ENCODE data around the gene ZNF268.

GRCh38 chr12:133201888-133202287 is 20.6 kb downstream of the ZNF268 start:
- no peak for TF ChIP-seq POLR2A (IDR thresholded peaks at IDR 0.05; ENCODE audit: borderline replicate concordance, extremely low read depth, insufficient read depth, insufficient read length)
- TF ChIP-seq CTCF (IDR thresholded peaks at IDR 0.05 in 2 of 3, conservative IDR thresholded peaks at IDR 0.05 in 1 of 3; ENCODE audit: borderline replicate concordance in 1 of 3, insufficient read depth in 1 of 3, low read depth in 2 of 3, low read length in 2 of 3), result no peak
- TF ChIP-seq, protein P1, sequence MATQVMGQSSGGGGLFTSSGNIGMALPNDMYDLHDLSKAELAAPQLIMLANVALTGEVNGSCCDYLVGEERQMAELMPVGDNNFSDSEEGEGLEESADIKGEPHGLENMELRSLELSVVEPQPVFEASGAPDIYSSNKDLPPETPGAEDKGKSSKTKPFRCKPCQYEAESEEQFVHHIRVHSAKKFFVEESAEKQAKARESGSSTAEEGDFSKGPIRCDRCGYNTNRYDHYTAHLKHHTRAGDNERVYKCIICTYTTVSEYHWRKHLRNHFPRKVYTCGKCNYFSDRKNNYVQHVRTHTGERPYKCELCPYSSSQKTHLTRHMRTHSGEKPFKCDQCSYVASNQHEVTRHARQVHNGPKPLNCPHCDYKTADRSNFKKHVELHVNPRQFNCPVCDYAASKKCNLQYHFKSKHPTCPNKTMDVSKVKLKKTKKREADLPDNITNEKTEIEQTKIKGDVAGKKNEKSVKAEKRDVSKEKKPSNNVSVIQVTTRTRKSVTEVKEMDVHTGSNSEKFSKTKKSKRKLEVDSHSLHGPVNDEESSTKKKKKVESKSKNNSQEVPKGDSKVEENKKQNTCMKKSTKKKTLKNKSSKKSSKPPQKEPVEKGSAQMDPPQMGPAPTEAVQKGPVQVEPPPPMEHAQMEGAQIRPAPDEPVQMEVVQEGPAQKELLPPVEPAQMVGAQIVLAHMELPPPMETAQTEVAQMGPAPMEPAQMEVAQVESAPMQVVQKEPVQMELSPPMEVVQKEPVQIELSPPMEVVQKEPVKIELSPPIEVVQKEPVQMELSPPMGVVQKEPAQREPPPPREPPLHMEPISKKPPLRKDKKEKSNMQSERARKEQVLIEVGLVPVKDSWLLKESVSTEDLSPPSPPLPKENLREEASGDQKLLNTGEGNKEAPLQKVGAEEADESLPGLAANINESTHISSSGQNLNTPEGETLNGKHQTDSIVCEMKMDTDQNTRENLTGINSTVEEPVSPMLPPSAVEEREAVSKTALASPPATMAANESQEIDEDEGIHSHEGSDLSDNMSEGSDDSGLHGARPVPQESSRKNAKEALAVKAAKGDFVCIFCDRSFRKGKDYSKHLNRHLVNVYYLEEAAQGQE (IDR thresholded peaks at IDR 0.05; ENCODE audit: low read depth), result no peak
- no peak for TF ChIP-seq RAD21 (IDR thresholded peaks at IDR 0.05; ENCODE audit: low read depth)
- no peak for TF ChIP-seq TCF7L2 (IDR thresholded peaks at IDR 0.05; ENCODE audit: borderline replicate concordance, extremely low read depth, insufficient read depth, insufficient read length)
- TF ChIP-seq YY1 (IDR thresholded peaks at IDR 0.05; ENCODE audit: extremely low read depth, insufficient replicate concordance, low read depth, low read length), result no peak
- TF ChIP-seq SP1 (IDR thresholded peaks at IDR 0.05; ENCODE audit: low read depth), result no peak
- no peak for TF ChIP-seq CBX3 (IDR thresholded peaks at IDR 0.05; ENCODE audit: low read depth)
- TF ChIP-seq EZH2 (IDR thresholded peaks at IDR 0.05), result no peak
- TF ChIP-seq JUND (IDR thresholded peaks at IDR 0.05), result no peak
- TF ChIP-seq ZNF274 (IDR thresholded peaks at IDR 0.05; ENCODE audit: low read depth, low read length), result no peak
- no peak for TF ChIP-seq EZH2phosphoT487 (IDR thresholded peaks at IDR 0.05; ENCODE audit: borderline replicate concordance)

Data from HCT116 (cell line).